Kidney tubule cell (primary cell): ENCODE results near the gene CDKN1A.
"Not testable (repeated sequence)": the region's sequence is repeated elsewhere in the genome, so short reads cannot be mapped to it uniquely, and the experiment has no call there.

Source experiments
- DNase-seq: peaks from one replicate; pipeline ENCODE4 v3.0.0-alpha.2; 2018; ENCODE audit warnings: low spot score

CDKN1A gene

DNA sequence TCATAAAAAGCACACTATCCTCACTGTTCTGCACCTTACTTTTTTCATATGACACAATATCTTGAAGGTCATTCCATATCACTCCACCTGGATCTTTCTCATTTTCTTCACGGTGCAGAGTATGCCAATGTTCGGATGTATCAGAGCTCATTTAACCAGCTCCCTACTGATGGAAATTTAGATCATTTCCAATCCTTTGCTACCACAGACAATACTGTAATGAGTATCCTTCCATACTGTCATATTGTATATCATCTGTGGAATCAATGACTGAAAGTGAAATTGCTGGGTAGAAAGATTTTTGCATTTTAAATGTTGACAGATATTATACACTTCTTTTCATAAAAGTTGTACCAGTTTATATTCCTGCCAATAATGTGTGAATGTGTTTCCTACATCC lies 16.9 kb downstream of the CDKN1A start:
- DNase-seq, result no peak

DNA sequence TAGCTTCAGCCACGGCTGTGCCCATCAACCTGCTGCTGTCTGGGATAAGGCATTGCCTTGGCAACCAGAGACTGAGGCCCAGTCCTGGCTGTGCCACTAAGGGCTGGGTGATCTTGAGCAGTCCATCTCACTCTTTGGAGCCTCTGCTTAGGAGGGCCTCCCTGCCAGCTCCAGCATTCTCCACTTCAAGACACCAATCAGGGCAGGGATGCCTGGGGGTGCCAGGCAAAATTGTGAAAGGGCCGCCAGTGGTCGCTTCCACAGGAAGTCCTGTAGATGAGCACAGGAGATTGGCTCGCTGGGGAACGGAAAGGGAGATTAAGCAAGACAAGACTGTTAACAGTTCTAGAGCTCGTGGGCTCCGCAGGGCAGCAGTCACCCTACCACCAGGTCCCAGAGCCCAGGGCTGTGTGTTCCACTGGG lies 19.0 kb downstream of the CDKN1A start, which contains the start of gene RAB44:
Gene RAB44, plus strand, starts transcription at position 346 of the 423 bp plus-strand sequence. CDS start 6,410 bp downstream, outside the sequence.
- DNase-seq, result no peak

DNA sequence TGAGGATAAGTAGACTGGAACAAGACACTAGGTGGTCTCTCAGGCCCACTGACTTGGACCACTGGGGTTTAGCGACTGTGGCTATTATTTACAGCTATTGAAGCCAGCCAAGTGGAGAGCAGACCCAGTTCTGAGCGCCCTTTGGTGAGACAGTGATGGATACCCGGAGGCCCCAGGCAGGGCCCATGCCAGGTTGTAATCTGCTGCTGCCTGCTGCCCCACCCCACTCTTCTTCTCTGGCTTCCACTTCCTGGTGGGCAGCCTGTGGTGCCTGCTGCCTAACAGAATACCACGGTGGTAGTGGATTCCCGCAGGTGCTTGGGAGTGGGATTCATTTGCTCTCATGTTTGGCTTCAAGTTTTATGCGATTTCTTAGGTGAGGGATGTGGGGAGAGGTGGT lies 19.7 kb downstream of the CDKN1A start:
- DNase-seq, result no peak

DNA sequence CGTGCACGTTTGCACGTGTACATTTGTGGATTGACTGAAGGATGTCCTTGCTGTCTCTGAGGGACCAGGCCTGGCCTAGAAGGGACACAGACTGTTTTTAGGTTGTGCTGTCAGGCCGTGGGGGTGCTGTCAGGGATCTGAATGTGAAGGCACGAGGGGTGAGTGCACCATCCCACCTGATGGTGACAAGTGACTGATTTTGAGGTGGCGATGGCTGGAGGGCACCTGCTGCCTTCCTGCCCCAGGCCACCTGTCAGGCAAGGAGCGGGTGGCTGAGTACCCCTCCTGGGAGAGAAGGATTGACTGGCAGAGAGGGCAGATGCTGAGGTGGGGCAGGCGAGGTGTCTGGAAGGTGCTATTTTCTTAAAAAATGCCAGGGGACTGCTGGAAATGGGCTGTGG lies 20.4 kb downstream of the CDKN1A start:
- no peak for DNase-seq

DNA sequence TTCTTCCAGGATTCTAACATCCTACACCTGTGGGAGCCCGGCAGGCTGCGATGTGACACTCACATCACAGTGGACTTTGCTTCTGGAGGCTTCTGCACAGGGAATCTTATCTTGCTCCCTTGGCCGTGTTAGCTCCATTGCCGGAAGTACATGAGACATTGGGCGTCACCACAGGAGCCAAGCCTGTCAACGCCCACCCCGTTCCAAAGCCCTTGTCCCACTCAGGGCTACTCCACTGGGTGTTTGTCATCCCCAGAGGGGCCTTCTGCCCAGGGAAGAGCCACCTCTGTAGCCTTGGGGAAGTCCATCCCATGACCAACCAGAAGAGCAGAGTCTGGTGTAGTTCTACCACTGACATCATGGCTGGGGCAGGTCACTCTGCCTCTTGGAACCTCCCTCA lies 20.8 kb downstream of the CDKN1A start:
- no peak for DNase-seq

DNA sequence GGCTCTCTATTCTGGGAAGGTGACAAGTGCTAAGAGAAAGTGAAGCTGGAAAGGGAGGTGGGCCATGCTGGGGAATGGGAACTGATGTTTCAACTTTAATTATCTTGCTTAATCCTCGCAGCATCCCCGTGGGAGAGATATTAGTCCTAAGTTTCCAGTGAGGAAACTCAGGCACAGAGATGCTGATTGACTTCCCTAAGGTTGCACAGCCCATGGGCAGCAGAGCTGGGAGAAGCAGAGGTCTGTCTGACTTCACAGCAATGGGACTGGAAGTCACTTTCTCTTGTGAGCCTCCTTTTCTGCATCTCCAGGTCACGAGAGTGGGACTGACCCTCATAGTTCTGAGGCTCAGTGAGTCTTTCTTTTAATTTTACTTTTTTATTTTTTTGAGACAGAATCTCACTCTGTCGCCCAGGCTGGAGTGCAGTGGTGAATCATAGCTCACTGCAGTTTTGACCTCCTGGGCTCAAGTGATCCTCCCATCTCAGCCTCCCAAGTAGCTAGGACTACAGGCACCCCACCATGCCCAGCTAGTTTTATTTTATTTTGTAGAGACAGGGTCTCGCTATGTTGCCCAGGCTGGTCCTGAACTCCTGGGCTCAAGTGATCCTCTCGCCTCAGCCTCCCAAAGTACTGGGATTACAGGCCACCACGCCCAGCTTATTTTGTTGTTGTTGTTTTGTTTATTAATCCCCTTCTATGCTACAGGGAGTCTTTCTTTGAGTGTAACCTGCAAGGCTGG lies 21.7 kb downstream of the CDKN1A start:
- no peak for DNase-seq

DNA sequence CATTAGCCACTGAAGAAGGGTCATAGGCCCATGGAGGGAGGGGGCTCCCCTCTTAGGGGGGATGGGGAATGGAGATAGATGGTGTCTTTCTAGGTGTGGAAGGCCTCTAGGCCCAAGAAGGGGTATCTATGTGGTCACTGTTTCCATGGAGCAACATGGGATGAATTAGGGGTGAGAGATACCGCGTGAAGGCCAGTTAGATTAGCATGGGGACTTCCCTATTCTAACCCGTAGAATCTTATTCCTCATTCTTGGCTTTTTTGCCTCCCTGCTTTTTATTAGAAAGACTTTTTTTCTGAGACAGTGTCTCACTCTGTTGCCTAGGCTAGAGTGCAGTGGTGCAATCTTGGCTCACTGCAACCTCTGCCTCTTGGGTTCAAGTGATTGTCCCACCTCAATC lies 22.3 kb downstream of the CDKN1A start:
- no peak for DNase-seq

DNA sequence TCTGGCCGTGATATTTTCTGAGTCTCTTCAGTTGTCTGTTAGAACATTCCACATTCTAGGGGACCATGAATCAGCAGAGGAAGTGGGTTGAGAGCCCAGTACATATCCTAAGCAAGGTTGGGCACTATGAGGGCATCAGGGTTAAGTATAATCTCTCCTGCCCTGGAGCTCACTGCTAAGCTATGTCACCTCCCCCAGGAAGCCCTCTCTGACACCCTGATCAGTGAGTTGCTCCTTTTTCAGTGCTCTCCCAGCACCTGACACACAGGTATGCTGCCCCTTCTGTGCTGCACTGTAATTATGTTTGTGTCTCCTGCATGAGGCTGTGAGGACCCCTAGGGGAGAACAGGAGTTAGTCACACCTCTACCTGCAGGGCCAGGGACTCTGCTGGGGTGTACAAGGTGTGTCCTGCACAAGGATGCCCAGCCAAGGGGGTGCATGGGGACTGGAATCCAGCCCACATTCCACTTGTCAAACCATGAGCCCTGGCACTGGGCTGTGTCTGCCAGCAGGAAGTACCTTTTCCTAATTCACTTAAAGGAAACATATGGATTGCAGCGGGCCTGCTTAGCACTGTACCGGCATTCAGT lies 23.0 kb downstream of the CDKN1A start:
- peak; percentile 67 for DNase-seq

DNA sequence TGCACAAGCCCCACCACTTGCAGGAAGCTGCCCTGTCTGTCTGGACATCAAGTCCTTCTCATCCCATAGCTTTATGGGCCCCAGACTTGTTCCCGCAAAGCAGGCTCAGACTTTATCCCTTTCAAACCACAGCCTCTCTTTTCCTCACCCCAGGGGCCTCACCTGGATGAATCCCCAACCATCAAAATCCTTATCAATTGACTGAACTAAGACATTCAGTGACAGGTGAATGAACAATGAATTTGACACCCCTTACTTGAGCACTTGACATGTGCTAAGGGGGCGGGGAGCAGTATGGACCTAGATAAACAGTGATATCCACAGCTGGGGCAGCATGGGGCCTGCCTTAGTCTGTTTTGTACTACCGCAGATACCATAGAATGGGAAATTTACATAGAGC lies 24.1 kb downstream of the CDKN1A start:
- DNase-seq, result no peak

DNA sequence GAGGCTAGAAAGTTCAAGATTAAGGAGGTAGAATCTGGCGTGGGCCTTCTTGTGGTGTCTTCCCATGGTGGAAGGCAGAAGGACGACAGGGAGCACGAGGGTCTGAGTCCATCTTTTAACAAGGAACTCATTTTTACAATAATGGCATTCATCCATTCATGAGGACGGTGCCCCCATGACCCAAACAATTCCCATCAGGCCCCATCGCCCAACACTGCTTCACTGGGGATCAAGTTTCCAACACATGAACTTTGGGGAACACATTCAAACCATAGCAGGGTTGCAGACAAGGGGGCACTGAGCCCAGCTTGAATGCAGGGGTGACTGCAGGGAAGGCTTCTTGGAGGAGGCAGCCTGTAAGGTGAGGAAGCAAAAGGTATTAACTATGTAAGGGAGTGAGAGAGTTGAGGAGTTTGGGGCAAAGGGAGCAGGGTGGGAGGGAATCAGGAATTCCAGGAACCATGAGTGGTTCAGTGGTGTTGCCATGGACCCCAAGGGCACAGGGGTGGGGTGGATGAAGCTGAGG lies 24.6 kb downstream of the CDKN1A start:
- no peak for DNase-seq

DNA sequence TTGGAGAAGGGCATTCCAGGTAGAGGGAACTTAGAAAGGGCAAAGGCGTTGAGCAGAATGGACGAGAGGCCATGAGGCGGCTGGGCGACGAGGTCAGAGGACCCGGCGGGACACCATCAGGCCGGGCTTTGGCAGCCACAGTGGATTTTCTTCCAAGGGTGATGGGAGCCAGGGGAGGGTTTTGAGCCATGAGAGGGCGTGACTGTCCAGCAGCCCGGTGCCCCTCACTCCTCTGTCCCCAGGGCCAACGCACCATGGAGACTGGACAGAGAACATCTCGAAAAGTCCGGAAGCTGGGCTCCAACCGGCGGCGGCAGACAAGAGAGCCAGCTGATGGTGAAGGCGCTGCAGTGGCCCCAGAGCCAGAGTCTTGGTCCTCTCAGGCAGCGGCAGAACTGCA lies 25.5 kb downstream of the CDKN1A start:
- no peak for DNase-seq

DNA sequence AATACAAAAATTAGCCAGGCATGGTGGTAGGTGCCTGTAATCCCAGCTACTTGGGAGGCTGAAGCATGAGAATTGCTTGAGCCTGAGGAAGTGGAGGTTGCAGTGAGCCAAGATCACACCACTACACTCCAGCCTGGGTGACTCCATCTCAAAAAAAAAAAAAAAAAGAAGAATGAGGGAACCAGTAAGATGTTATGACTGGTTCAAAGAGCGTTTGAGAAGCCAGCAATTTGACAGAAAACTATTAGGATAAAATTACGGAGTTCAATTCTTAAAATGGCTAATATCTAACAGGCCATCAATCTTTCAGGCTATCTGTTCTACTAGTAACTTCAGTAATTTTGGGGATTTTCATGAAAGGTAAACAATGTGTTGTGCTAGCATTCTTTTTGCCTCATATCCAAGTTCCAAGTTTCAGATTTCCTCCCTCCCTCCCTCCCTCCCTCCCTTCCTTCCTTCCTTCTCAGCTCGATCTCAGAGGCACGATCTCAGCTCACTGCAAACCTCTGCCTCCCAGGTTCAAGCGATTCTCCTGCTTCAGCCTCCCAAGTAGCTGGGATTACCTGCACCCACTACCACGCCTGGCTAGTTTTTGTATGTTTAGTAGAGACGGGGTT lies 26.6 kb downstream of the CDKN1A start:
- DNase-seq, result not testable (repeated sequence)

DNA sequence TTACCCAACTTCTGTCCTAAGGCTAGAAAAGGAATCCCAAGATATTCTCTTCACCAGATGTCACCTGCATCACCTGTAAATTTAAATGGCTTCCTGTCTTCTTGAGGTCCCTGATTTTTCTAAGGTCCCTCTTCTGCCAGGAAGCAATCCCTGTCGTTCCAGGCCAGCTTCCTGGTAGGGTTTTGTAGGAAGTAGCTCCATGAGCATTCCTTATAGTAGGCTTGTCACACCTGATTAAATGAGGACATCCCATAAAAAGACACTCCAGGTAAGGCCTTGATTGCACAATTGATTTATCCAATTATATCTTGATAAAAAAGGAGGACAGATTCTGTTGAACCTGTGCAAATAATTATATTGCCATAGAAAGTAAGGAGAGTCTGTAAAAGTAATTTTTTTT lies 27.8 kb downstream of the CDKN1A start:
- no peak for DNase-seq

DNA sequence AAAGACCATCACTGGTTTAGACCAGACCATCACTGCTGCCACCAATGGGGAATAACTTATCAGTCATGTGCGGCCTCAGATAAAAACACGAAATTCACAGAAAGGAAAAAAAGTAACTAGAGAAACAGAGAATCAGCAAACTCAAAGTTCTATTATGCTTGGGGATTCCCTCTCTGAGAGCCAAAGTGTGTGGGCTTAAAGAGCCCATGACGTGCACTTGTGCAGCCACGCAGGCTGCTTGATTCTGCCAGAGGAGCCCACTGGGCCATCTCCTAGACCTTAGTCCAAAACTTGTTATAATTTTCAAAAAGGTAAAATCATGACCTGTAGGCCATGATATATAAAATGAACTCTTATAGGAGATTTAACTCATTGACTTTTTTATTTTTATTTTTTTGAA lies 34.3 kb downstream of the CDKN1A start:
- DNase-seq, result no peak

DNA sequence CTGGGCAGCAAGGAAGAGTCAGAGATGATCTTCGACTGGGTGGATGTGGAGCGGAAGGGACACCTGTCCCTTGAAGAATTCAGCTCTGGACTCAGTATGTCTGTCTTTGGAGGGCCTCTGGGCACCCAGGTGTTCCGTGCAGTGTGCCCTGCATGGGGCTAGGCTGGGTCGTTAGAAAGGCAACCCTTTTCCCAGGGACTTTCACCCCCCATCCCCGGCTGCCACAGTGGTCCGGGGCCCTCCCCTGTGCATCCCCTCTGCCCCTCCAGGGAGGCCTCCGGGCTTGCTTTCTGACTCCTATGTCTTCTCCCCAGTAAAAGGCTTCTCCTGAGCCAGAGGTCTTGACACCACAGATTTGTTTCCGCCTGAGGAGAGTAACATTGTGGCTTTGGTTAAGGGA lies 35.3 kb downstream of the CDKN1A start:
- DNase-seq, result no peak

DNA sequence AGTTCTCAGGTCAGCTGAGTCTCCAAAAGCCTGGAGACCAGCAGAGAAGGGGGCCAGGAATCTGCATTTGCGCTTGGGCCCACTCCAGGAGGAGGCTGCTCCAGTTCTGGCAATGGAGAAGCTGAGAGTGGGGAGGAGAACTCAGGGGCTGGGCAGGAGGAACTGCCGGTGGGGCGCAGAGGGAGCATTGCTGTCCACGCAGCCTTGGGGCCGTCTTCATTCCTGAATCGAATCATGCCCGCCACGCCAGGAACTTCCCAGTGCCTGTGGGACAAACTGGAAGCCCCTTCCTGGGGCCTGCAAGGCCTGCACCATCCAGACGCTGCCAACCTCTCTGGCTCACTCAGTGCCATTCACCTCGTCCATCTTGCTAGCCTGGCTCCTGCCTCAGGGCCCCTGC lies 36.0 kb downstream of the CDKN1A start:
- no peak for DNase-seq

DNA sequence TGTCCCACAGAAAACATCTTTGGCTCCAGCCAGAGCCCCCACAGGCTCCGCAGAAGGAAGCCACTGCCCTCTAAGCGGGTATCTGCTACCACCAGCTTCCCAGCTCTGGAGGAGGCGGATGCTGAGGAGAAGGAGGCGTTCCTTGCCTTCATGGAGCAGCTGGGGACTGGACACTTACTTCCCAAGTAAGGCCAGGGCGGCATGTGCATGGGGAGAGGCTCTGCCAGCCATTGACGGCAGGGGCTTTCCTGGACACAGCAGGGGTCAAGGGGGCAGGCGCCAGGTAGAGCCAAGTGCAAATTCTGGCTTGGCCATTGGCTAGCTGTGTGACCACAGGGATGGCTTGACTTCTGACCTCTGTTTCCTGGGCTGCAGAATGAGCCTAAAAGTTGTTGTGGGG lies 37.0 kb downstream of the CDKN1A start:
- DNase-seq, result no peak

DNA sequence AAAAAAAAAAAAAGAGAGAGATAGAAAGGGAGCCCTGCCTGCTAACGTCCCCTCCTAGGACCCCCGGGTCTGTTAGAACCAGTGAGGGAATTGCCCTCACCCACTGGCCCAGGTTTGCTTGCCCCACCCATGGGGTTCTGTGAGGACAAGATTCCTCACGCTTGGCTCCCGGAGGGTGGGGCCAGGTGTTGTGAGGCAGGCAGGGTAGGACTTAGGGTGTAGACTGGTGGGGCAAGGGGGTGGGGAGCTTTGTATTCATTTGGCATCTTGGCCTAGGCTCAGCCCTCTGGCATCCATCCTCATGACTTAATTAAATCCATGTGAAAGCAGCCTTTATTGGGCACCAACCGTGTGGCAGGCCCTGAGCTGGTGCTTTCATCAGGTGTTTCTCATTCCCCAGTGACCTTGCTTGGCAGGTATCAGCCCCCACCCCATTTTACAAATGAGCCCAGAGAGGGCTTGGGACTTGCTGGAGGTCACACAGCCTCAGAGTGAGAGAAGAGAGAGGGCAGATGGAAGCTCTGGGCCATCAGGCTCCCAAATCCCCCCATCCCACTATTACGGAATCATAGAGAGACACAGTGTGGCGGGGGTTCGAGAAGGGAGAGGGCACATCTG lies 38.1 kb downstream of the CDKN1A start:
- DNase-seq, result no peak

DNA sequence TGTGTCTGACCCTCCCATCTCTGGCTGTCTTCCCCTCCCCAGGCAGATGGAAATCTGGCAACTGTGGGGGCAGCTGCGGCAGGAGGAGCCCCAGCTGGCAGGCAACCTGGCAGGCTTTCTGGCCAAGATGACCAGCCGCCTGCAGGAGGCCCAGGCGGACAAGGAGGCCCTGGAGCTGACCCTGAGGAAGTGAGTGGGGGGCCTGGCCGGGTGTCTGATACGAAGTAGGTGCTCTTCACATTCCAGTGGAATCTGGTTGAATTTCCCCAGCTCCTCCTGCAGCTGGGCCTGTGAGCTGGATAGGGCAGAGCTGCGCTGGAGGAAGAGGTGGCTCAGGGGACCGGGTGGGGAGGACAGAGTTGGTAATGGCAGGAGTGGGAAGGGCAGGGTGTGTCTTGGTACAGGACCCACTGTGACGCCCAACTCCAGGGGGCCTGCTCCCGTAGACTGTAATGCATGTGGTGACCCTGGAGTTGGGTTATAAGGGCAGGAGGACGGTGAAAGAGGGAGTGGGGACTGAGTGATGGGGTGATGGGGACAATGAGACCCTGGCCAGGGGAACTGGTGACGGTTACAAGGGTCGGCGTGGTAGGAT lies 38.8 kb downstream of the CDKN1A start:
- no peak for DNase-seq

DNA sequence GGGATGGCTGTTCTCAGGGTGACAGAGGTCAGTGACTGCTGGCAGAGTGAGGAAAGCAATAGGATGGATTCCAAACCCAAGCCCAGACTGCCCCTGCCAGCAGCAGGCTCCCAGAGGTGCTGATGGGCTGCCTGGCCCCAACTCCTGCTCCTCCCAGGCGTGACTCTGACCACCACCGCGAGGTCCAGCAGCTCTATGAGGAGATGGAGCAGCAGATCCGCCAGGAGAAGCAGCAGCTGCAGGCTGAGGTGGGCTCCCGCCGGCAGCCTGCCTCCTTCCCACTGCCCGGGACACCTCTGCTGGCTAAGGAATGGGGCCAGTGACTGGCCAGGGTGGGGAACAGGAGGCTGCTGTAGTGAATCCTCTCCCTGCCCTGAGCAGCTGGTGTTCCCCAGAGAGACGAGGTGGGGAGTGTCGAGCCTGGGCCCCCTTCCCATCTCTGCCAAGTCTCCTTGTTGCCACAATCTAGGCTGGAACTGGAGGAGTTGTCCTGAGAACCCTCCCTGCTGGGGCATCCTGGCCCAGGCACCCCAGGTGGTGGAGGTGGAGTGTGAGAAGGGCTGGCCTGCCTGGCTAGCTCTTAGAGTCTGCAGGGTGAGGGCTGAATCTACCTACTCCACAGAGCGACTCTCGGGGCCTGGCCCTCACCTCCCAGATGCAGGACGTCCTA lies 39.5 kb downstream of the CDKN1A start:
- no peak for DNase-seq

DNA sequence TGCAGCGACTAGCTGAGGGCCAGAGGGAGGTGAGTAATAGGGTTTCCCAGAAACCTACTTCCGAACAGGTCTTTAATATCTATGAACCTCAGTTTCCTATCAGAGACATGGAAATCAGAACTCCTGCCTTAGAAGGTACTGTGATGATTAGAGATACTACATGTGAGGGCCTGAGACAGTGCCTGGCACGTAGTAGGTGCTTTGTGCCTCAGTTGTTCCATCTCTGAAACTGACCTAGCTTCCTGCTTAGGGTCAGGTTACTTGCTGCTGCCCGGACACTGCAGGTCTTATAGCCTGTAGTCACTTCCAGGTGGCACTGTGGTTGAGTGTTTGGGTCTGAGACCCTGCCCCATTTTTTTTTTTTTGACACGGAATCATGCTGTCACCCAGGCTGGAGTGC lies 40.0 kb downstream of the CDKN1A start:
- no peak for DNase-seq

DNA sequence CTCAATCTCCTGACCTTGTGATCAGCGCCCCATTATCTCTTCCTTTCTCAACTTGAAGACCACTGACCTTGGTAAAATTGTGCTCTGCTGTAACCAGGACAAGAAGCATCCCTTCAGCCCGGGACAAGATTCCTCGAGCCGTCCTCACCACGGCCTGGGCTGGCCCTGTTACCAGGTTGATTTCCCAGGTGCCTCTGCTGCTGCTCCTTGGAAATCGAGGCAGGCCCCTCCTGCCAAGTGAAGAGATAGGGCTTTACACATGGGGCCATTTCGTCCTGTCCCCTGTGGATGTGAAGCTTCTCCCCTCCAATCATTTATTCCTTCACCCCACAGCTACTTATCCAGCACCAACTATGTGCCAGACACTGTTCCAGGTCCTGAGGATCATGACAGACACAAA lies 40.6 kb downstream of the CDKN1A start:
- no peak for DNase-seq
